RKO (cell line): ENCODE measurements around the gene ADK.

Experiments
- DNase-seq: peaks from one replicate; pipeline ENCODE4 v3.0.0-alpha.2; 2016; ENCODE audit warnings: low spot score

ADK gene

DNA sequence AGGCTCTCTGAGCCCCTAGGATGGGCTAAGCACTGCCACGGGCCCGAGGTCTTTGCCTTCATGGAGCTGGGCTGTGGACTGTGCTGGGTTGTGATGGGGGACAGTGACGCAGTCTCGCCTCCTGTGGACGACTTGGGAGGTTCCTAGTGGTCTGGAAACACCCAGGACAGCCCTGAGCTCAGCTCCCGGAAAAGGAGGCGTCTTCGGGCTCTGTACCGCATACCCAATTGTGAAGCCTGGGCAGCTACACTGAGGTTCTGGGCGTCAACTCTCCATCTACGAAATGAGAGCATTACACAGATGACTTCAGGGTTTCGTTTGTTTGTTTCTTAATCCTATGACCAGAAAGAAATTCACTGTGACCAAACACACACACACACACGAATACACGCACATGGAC lies 595.8 kb downstream of the ADK start:
- DNase-seq: no peak

DNA sequence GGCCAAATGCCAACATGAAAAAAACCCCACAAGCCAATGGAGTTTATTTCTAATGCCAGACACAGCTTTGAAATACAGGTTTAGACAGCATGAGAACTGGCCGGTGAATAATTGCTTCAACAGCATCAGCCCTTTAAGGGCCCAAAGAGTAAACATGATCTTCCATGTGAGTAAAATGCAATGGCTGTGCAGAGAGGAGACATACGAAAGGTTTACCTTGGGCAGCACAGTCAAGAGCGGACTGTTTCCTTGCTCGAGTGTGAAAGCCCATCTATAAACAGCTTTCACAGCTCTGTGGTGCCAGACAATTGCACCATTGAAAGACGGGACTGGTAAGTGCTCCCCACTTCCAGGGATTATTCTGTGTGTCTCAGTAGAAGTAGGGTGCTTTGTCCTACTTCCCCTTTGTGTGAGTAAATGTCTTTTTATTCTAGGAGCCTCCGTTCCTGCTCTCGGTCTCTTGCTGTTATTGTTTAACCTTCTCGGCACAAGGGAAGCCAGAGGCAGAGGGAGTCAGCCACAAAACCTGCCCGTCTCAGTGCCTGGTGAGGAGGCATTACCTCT lies 597.5 kb downstream of the ADK start:
- no peak for DNase-seq

DNA sequence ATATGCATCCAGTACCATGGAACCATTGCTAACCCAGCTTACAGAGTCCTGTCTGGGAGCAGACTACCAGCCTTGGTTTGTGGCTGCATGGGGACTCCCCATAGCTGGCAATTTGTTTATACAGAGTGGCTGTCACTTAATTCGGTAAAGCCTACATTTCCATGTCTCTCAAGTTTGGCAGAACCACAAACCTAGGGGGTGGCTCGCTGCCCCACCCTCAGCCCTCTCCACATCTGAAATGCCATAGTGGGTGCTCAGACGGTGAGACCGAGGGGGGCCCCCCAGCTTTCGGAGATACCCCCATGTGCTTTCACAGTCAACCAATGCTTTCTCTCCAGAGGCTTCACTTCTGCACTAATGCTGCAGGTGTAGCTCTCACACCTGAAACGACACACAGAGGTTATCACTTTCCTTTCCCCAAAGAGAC lies 599.8 kb downstream of the ADK start:
- no peak for DNase-seq

DNA sequence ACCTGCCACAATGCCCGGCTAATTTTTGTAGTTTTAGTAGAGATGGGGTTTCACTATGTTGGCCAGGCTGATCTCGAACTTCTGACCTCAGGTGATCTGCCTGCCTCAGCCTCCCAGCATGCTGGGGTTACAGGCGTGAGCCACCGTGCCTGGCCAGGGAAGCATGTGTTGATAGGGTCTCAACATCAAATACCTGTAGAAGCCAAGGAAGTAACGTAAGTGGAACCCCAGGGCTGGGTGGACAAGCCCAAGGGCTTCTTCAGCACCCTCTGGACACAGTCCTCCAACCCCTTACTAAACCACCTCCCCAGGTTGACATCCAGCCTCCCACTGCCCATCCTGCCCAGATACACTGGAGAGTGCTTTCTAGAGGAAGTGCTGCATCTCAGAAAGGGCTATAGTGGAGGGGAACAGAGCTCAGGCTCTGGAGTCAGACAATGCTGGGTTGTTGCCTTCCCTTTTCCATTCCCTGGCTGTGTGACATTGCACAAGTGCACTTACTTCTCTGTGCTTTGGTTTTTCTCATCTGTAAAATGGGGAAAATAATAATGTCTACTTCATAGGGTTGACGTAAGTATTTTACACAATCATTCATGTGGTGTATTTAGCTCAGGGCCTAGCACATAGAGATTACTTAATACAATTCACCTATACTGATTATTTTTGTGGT lies 601.5 kb downstream of the ADK start:
- no peak for DNase-seq

DNA sequence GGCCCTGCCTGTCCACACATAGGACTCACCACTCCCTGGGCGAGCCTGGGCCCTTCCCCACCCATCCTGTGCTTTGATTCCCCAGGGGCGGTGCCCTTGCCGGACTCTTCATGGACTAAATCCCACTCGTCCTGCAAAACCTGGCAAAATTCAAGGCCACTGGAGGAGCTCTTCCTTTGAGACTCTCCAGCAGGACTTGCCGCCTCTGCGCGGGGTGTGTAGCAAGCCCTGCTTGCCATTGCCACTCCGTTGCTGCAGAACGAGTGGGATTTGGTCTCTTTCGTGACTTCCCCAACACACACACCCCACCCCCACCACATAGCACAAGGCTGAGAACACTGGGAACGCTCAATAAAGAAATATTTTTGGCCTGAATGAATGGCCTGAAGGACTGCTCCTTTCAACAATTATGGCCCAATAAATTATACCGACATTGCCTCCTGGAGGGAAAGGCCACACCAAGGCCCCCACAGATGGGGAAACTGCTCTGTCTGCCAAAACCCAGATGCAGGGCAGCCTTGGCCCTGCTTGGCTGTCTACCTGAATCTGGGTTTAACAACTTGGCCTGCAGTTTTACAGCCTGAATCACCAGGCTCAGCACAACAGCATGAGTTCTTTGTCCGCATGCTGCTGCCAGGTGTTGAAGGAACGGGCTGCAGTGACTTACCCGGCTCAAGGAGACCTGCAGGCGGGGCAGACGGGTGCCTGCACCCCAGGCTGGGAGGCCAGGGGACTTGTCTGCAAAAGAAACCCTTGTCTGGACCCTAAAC lies 602.6 kb downstream of the ADK start:
- no peak for DNase-seq

DNA sequence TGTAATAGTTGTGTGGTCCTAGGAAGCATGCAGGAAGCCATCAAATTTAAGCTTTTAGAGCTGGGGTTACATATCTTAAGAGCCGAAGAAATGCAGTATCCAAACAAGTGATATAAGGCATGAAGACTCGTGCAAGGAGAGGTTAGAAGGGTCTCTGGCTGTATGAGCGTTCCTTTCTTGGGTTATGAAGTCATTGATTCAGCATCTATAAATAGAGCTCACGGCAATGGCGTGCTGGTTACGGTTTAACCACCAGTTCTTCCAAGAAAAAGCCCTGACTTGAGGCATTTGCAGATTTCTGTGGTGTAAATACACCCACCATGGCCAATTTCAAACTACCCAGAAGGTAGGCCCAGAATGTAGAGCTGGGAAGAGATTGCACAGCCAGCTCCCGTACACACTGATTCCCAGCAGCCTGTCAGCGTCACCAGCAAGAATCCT lies 603.4 kb downstream of the ADK start:
- no peak for DNase-seq

DNA sequence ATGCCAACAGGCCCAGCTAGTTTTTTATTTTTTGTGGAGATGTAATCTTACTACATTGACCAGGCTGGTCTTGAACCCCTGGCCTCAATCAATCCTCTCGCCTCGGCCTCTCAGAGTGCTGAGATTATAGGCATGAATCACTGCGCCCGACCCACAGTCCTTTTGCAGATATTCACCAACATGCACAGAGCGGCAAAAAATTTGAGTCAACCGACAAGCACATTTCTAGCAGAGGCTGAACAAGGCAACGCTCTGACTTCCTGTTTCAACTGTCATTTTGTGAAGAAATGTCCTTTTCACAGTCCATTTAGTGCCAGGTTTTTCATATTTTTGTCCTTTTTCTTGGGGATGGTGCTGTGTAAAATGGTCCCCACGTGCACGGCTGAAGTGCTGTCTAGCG lies 604.3 kb downstream of the ADK start:
- DNase-seq: no peak
